ENCODE results near the gene ASAP2. TPM values are rescaled to one million over a fixed set of nuclear protein-coding genes. Genes with fewer than 3 reads are reported as not detected.

ASAP2 gene
- total RNA-seq, 2 experiments from 2014 or later = 0.27 TPM; not detected in 1

DNA sequence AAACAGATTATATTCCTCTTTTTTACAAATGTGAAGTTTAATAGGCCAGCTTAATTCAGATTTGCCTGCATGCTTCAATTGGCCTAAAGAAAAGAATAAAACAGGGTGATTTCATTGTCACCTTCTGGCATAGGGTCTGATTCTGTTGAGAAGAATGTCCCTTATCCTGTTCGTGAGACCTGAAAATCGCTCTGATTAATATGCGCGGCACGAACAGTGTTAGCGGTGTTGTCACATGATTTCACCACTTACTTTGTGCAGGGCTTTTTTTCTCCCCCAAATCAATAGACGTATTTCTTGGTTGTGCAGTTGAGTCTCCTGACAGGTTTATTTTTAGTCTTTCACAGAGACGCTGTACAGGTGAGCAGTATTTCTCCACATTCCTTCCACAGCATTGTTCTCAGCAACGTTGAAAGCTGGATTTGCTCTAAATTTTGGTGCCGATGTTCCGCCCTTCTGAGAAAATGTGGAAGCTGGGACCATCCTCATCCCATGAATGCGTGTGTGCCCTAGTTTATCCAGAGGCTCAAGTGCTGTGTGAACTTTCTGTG, 134.8 kb downstream of the ASAP2 start:
- Histone ChIP-seq H3K9me3 (ENCODE audit: low read length) (no peaks in the 10 kb centered on the region), H3K4me2 (ENCODE audit: low read length) (no peak overlapping the region), H3K27ac (ENCODE audit: low read depth, low read length, poor library complexity, severe bottlenecking) (no peak overlapping the region), H3K9me2 (ENCODE audit: insufficient read depth, low read length) (no peaks in the 10 kb centered on the region), H2AFZ (ENCODE audit: low read length) (no peak overlapping the region), H4K20me1 (ENCODE audit: insufficient read depth, low read length) (no peaks in the 10 kb centered on the region), H3K4me1 (ENCODE audit: insufficient read depth, low read length, poor library complexity, severe bottlenecking) (peaks cover 2% of the 10 kb centered on the region), H3K4me3 (ENCODE audit: low read depth, low read length, poor library complexity, severe bottlenecking) (no peak overlapping the region), H3K36me3 (ENCODE audit: insufficient read depth, low read length) (no peaks in the 10 kb centered on the region), H3K79me2 (ENCODE audit: insufficient read depth, low read depth, low read length) (no peaks in the 10 kb centered on the region)
- no TSS peak for BruUV-seq (replicated peaks)
- POLR2A ChIA-PET = no interaction called here
- CTCF ChIA-PET (ENCODE audit: unreplicated experiment) = interaction anchor here (0.6 kb wide), 1 partner anchor 68 kb away, joined by 4 read pairs; no protein-coding TSS in a partner anchor
- DNase-seq (ENCODE audit: low spot score) = no peak
- TF ChIP-seq, protein P1, sequence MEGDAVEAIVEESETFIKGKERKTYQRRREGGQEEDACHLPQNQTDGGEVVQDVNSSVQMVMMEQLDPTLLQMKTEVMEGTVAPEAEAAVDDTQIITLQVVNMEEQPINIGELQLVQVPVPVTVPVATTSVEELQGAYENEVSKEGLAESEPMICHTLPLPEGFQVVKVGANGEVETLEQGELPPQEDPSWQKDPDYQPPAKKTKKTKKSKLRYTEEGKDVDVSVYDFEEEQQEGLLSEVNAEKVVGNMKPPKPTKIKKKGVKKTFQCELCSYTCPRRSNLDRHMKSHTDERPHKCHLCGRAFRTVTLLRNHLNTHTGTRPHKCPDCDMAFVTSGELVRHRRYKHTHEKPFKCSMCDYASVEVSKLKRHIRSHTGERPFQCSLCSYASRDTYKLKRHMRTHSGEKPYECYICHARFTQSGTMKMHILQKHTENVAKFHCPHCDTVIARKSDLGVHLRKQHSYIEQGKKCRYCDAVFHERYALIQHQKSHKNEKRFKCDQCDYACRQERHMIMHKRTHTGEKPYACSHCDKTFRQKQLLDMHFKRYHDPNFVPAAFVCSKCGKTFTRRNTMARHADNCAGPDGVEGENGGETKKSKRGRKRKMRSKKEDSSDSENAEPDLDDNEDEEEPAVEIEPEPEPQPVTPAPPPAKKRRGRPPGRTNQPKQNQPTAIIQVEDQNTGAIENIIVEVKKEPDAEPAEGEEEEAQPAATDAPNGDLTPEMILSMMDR (conservative IDR thresholded peaks at IDR 0.05; ENCODE audit: low read length) = no peak
- no peak for TF ChIP-seq EZH2phosphoT487 (IDR thresholded peaks at IDR 0.05; ENCODE audit: borderline replicate concordance, low read depth, low read length)
- intact Hi-C loops (cut with micrococcal nuclease; ENCODE audit: unreplicated experiment) = no loop called here

DNA sequence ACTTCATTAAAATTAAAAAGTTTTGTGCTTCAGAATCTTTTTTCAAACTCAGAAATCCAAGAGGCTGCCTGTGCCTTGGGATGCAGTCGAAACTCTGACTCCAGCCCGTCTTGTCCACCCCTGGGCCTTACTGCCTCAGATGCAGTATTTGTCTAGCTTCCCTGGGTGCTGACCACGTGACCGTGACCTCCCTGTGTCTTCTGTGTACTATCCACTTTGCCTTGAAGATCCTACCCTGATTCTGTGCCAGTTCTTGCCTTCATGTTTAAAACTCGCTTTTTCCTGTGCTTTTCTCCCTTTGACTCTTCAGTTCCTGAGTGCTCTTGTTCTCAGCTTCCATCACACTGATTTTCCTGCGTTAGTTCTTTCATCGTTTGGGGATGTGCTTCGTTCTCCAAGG, 136.0 kb downstream of the ASAP2 start:
- Histone ChIP-seq H3K36me3 (ENCODE audit: insufficient read depth, low read length) (no peaks in the 10 kb centered on the region), H3K9me2 (ENCODE audit: insufficient read depth, low read length) (no peaks in the 10 kb centered on the region), H3K4me1 (ENCODE audit: insufficient read depth, low read length, poor library complexity, severe bottlenecking) (no peaks in the 10 kb centered on the region), H3K9me3 (ENCODE audit: low read length) (no peaks in the 10 kb centered on the region), H3K79me2 (ENCODE audit: insufficient read depth, low read depth, low read length) (no peaks in the 10 kb centered on the region), H4K20me1 (ENCODE audit: insufficient read depth, low read length) (no peaks in the 10 kb centered on the region), H3K27ac (ENCODE audit: low read depth, low read length, poor library complexity, severe bottlenecking) (no peak overlapping the region), H3K4me2 (ENCODE audit: low read length) (no peak overlapping the region), H3K4me3 (ENCODE audit: low read depth, low read length, poor library complexity, severe bottlenecking) (no peak overlapping the region), H2AFZ (ENCODE audit: low read length) (no peak overlapping the region)
- ChIA-PET POLR2A (interaction anchor here (0.5 kb wide), 1 partner anchor 79 kb away, joined by 4 read pairs; no protein-coding TSS in a partner anchor), CTCF (ENCODE audit: unreplicated experiment) (interaction anchor here (1.2 kb wide), 1 partner anchor 22 kb away, joined by 4 read pairs; no protein-coding TSS in a partner anchor)
- TF ChIP-seq EZH2phosphoT487 (IDR thresholded peaks at IDR 0.05; ENCODE audit: borderline replicate concordance, low read depth, low read length) = no peak
- TF ChIP-seq, protein P1 (conservative IDR thresholded peaks at IDR 0.05; ENCODE audit: low read length) = no peak
- no TSS peak for BruUV-seq (replicated peaks)
- intact Hi-C loops (cut with micrococcal nuclease; ENCODE audit: unreplicated experiment) = no loop called here
- DNase-seq (ENCODE audit: low spot score) = no peak

DNA sequence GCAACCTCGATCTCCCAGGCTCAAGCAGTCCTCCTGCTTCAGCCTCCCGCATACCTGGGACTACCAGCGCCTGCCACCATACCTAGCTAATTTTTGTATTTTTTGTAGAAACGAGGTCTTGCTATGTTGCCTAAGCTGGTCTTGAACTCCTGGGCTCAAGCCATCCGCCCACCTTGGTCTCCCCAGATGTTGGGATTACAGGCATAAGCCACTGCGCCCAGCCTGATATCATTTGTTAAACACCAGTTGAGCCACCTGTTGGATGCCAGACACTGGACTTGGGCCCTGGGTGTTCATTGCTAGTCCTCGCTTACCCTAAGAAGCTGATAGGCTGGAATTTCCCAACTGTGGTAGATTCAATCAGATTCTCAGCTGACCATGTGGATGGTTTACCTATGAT, 136.9 kb downstream of the ASAP2 start:
- POLR2A ChIA-PET = no interaction called here
- no peaks in the 10 kb centered on the region for H3K9me3 ChIP-seq (ENCODE audit: low read length)
- no peak overlapping the region for H3K4me2 ChIP-seq (ENCODE audit: low read length)
- TF ChIP-seq EZH2phosphoT487 (IDR thresholded peaks at IDR 0.05; ENCODE audit: borderline replicate concordance, low read depth, low read length) = no peak
- TF ChIP-seq, protein P1 (conservative IDR thresholded peaks at IDR 0.05; ENCODE audit: low read length) = no peak
- no peaks in the 10 kb centered on the region for H3K9me2 ChIP-seq (ENCODE audit: insufficient read depth, low read length)
- no peaks in the 10 kb centered on the region for H4K20me1 ChIP-seq (ENCODE audit: insufficient read depth, low read length)
- CTCF ChIA-PET (ENCODE audit: unreplicated experiment) = no interaction called here
- no TSS peak for BruUV-seq (replicated peaks)
- H3K36me3 ChIP-seq (ENCODE audit: insufficient read depth, low read length) = no peaks in the 10 kb centered on the region
- no peak for DNase-seq (ENCODE audit: low spot score)
- no peak overlapping the region for H3K4me3 ChIP-seq (ENCODE audit: low read depth, low read length, poor library complexity, severe bottlenecking)
- intact Hi-C loops (cut with micrococcal nuclease; ENCODE audit: unreplicated experiment) = no loop called here
- H2AFZ ChIP-seq (ENCODE audit: low read length) = no peak overlapping the region
- no peaks in the 10 kb centered on the region for H3K4me1 ChIP-seq (ENCODE audit: insufficient read depth, low read length, poor library complexity, severe bottlenecking)
- H3K27ac ChIP-seq (ENCODE audit: low read depth, low read length, poor library complexity, severe bottlenecking) = no peak overlapping the region
- H3K79me2 ChIP-seq (ENCODE audit: insufficient read depth, low read depth, low read length) = no peaks in the 10 kb centered on the region
